Measurements from ENCODE around the gene FLOT2. TPM values are rescaled to one million over a fixed set of nuclear protein-coding genes. Genes with fewer than 3 reads are reported as not detected.

FLOT2 gene
- total and polyA plus RNA-seq, 10 of the 15 experiments (the other 5 are each of a cell fraction or from before 2014, with no cell fraction given), result 56.8 to 302 (median 149) TPM

DNA sequence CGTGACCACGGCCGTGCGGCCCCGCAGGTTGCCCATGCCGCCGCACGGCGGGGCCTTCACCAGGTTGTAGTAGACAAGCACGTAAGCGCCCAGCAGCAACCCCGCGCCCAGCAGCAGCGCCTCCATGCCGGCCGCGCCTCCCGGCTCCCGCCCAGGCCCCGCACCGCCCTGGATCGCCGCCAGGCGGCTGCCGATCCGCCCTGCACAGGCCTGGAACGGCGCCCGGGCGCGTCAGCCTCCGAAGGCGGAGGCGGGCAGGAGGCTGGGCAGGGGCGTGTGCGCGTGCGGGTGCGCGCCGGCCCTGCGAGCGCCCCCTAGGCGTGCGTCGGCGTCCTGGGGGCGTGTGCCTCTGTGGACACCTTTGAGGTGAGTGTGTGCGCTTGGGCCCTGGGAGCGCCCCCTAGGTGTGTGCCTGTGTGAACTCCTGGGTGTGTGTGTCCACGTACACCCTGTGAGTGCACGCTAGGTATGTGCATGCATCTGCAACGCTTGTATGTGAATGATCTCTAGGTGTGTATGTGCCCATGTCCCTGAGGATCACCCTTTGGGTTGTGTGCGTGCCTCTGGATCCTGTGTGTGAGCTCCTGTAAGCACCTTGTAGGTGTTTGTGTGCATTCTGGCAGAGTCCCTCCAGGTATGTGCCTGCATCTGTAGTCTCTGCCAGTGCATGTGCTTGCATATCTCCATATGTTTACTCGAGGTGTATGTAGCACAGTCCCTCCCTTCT lies 5.4 kb upstream of the FLOT2 start, which contains the start of gene DHRS13 (continued):
- TF ChIP-seq SMC3 (IDR thresholded peaks at IDR 0.05; ENCODE audit: borderline replicate concordance, low read length), result peak; percentile 72
- TF ChIP-seq CHD4 (IDR thresholded peaks at IDR 0.05), result no peak
- TF ChIP-seq, protein P1, sequence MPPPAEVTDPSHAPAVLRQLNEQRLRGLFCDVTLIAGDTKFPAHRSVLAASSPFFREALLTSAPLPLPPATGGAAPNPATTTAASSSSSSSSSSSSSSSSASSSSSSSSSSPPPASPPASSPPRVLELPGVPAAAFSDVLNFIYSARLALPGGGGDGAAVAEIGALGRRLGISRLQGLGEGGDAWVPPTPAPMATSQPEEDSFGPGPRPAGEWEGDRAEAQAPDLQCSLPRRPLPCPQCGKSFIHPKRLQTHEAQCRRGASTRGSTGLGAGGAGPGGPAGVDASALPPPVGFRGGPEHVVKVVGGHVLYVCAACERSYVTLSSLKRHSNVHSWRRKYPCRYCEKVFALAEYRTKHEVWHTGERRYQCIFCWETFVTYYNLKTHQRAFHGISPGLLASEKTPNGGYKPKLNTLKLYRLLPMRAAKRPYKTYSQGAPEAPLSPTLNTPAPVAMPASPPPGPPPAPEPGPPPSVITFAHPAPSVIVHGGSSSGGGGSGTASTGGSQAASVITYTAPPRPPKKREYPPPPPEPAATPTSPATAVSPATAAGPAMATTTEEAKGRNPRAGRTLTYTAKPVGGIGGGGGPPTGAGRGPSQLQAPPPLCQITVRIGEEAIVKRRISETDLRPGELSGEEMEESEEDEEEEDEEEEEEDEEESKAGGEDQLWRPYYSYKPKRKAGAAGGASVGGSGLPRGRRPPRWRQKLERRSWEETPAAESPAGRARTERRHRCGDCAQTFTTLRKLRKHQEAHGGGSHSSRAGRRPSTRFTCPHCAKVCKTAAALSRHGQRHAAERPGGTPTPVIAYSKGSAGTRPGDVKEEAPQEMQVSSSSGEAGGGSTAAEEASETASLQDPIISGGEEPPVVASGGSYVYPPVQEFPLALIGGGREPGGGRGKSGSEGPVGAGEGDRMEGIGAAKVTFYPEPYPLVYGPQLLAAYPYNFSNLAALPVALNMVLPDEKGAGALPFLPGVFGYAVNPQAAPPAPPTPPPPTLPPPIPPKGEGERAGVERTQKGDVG (CRISPR knock-in tag; IDR thresholded peaks at IDR 0.05), result no peak
- TF ChIP-seq FOXM1 (IDR thresholded peaks at IDR 0.05; ENCODE audit: low read depth, low read length), result no peak
- TF ChIP-seq RB1 (IDR thresholded peaks at IDR 0.05; ENCODE audit: borderline replicate concordance), result peak; percentile 93; the same call in 1 of the 2 replicates
- TF ChIP-seq PAX5 (IDR thresholded peaks at IDR 0.05; ENCODE audit: borderline replicate concordance, low read depth, low read length), result peak; percentile 73
- peak; percentile 54 for TF ChIP-seq RAD21 (IDR thresholded peaks at IDR 0.05; ENCODE audit: insufficient read depth, low read depth, low read length)
- no peak; the same call in 1 of the 2 replicates for TF ChIP-seq SIN3A (IDR thresholded peaks at IDR 0.05; ENCODE audit: low read depth, low read length)
- TF ChIP-seq ZSCAN29 (IDR thresholded peaks at IDR 0.05), result peak; percentile 78
- TF ChIP-seq IKZF1 (conservative IDR thresholded peaks at IDR 0.05), result peak; percentile 93
- peak; percentile 58 for TF ChIP-seq HDAC6 (IDR thresholded peaks at IDR 0.05; ENCODE audit: unreplicated experiment)
- TF ChIP-seq TCF3 (IDR thresholded peaks at IDR 0.05; ENCODE audit: borderline replicate concordance, insufficient read depth, low read depth, low read length), result no peak; the same call in 1 of the 2 replicates
- no peak for TF ChIP-seq EZH2 (IDR thresholded peaks at IDR 0.05; ENCODE audit: borderline replicate concordance, control insufficient read depth, low read depth, low read length)
- no peak for TF ChIP-seq GABPA (IDR thresholded peaks at IDR 0.05; ENCODE audit: low read depth)
- TF ChIP-seq RUNX3 (IDR thresholded peaks at IDR 0.05; ENCODE audit: low read length), result no peak
- TF ChIP-seq, protein P2, sequence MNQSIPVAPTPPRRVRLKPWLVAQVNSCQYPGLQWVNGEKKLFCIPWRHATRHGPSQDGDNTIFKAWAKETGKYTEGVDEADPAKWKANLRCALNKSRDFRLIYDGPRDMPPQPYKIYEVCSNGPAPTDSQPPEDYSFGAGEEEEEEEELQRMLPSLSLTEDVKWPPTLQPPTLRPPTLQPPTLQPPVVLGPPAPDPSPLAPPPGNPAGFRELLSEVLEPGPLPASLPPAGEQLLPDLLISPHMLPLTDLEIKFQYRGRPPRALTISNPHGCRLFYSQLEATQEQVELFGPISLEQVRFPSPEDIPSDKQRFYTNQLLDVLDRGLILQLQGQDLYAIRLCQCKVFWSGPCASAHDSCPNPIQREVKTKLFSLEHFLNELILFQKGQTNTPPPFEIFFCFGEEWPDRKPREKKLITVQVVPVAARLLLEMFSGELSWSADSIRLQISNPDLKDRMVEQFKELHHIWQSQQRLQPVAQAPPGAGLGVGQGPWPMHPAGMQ (IDR thresholded peaks at IDR 0.05; ENCODE audit: borderline replicate concordance), result no peak
- TF ChIP-seq SRF (IDR thresholded peaks at IDR 0.05; ENCODE audit: low read depth in 2 of 2, low read length in 2 of 2), result no peak

All from GM12878 (cell line).